ENCODE results near the gene TBKBP1.

DNA sequence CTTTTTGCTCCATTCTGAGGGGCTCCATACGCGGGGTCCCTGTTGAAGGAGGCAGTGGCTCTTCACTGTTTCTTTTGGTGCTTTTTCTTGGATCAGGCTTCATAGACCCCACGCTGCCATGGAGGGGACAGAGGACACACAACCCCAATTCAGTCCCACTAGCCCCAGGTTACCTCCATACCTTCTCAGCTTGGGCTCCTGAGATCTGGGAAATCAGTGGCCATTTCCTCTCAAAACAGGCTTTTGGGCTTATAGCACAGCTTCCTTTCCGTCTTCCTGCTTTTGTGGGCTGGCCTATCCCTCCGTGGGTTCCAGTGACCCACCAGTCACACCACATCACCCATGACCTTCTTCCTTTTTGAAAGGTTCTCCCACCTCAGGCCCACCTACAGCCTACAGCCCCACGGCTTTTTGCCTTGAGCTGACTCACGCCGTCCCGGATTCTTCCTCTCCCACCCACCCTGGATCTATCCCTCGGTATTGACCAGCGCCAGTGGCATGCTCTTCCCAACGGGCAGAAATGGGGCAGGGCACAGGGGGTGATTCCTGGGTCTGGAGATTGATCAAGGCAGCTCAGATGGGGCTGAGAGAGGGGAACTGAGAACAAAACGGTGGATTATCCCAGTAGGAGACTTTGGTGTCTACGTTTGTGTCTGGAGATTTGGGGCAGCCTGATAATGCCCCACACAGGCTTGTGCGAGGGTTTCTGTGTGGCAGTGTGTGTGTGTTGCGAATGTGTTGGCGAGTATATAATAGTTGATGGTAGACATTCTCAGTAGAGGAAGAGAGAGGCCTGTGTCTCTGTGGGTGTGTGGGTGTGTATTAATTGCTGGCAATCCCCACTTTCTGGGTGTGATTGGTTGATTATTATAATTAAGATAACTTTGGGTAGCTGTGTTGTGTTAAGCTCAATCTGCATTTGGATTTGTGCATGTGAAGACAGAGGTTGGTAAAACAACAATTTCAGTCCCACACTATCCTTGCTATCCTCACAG lies 42.8 kb downstream of the TBKBP1 start:
- TF ChIP-seq, protein P1, sequence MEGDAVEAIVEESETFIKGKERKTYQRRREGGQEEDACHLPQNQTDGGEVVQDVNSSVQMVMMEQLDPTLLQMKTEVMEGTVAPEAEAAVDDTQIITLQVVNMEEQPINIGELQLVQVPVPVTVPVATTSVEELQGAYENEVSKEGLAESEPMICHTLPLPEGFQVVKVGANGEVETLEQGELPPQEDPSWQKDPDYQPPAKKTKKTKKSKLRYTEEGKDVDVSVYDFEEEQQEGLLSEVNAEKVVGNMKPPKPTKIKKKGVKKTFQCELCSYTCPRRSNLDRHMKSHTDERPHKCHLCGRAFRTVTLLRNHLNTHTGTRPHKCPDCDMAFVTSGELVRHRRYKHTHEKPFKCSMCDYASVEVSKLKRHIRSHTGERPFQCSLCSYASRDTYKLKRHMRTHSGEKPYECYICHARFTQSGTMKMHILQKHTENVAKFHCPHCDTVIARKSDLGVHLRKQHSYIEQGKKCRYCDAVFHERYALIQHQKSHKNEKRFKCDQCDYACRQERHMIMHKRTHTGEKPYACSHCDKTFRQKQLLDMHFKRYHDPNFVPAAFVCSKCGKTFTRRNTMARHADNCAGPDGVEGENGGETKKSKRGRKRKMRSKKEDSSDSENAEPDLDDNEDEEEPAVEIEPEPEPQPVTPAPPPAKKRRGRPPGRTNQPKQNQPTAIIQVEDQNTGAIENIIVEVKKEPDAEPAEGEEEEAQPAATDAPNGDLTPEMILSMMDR (IDR thresholded peaks at IDR 0.05): no peak
- TF ChIP-seq POLR2A (IDR thresholded peaks at IDR 0.05): no peak

Measured in tibial nerve (tissue), 3 donors.